Right atrium auricular region (tissue), 2 donors: ENCODE results near the gene SLC17A5. TPM values are rescaled to one million over a fixed set of nuclear protein-coding genes. Genes with fewer than 3 reads are reported as not detected.
"Not testable (repeated sequence)": the region's sequence is repeated elsewhere in the genome, so short reads cannot be mapped to it uniquely, and the experiment has no call there.

Source experiments
- DNase-seq: peaks from one replicate; pipeline ENCODE4 v3.0.0-alpha.2; 2019; ENCODE audit warnings: low spot score
- H3K27ac ChIP-seq, 2 donors: fragments of 200-600 bp; sonication (generic); 1 replicate in 1 of 2; 2 replicates in 1 of 2; pipeline ENCODE4 v1.5.1; 2016 to 2019
- H3K27me3 ChIP-seq, 2 donors: fragments of 200-600 bp; sonication (generic); one replicate each; pipeline versions ENCODE4 v1.5.1 to v1.6.0; 2017 to 2019
- H3K36me3 ChIP-seq: fragments of 200-600 bp; sonication (generic); one replicate; pipeline ENCODE4 v1.5.1; 2016
- H3K4me1 ChIP-seq, 2 donors: fragments of 200-600 bp; sonication (generic); one replicate each; pipeline versions ENCODE4 v1.5.1 to v1.6.0; 2017 to 2019
- H3K4me3 ChIP-seq, 2 donors: fragments of 200-600 bp; sonication (generic); 1 replicate in 1 of 2; 2 replicates in 1 of 2; pipeline ENCODE4 v1.5.1; 2017 to 2019; ENCODE audit warnings: mild to moderate bottlenecking in 1 of 2, moderate library complexity in 1 of 2
- H3K9me3 ChIP-seq, 2 donors: fragments of 200-600 bp; sonication (generic); one replicate each; pipeline ENCODE4 v1.5.1; 2019
- total RNA-seq, 2 donors: library from RNA; depleted of rRNA; stranded (reverse); fragments of >200 nt; gene quantifications; one replicate each; pipeline ENCODE4 v1.1.0, GENCODE V29; 2016
- TF ChIP-seq, protein P1 (sequence below), 2 donors: fragments of 200-600 bp; sonication (generic); IDR thresholded peaks; one replicate each; pipeline ENCODE4 v1.5.1; 2019; ENCODE audit warnings: antibody characterized with exemption in 2 of 2

The SLC17A5 gene
- total RNA-seq, 2 donors from 2014 or later, result 10.2 to 11.8 TPM

DNA sequence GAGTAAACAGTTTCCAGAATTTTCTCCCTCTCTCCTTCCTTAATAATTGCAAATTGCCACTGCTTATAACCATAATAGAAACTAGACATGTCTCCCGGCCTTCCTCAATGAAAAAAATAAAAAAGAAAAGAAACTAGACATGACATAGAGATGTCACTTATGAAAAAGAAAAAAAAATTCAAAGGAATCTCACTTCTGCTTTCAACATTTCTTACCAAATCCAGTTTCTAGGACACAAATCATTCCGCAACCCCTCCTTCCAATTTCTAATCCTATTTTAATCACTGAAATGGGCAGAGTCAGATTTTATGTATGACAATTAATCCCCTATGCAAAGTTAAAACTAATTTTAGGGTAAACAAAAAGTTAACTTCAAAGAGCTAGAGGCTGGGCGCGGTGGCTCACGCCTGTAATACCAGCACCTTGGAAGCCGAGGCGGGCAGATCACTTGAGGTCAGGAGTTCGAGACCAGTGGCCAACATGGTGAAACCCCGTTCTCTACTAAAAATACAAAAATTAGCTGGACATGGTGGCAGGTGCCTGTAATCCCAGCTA, 92.9 kb downstream of the SLC17A5 start:
- H3K27ac ChIP-seq, result no peak overlapping the region
- no peak for DNase-seq
- no peaks in the 10 kb centered on the region for H3K27me3 ChIP-seq
- no peaks in the 10 kb centered on the region for H3K4me1 ChIP-seq
- no peak overlapping the region for H3K4me3 ChIP-seq
- H3K9me3 ChIP-seq, result no peaks in the 10 kb centered on the region
- H3K36me3 ChIP-seq, result no peaks in the 10 kb centered on the region
- TF ChIP-seq, protein P1, sequence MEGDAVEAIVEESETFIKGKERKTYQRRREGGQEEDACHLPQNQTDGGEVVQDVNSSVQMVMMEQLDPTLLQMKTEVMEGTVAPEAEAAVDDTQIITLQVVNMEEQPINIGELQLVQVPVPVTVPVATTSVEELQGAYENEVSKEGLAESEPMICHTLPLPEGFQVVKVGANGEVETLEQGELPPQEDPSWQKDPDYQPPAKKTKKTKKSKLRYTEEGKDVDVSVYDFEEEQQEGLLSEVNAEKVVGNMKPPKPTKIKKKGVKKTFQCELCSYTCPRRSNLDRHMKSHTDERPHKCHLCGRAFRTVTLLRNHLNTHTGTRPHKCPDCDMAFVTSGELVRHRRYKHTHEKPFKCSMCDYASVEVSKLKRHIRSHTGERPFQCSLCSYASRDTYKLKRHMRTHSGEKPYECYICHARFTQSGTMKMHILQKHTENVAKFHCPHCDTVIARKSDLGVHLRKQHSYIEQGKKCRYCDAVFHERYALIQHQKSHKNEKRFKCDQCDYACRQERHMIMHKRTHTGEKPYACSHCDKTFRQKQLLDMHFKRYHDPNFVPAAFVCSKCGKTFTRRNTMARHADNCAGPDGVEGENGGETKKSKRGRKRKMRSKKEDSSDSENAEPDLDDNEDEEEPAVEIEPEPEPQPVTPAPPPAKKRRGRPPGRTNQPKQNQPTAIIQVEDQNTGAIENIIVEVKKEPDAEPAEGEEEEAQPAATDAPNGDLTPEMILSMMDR (IDR thresholded peaks at IDR 0.05), result no peak

DNA sequence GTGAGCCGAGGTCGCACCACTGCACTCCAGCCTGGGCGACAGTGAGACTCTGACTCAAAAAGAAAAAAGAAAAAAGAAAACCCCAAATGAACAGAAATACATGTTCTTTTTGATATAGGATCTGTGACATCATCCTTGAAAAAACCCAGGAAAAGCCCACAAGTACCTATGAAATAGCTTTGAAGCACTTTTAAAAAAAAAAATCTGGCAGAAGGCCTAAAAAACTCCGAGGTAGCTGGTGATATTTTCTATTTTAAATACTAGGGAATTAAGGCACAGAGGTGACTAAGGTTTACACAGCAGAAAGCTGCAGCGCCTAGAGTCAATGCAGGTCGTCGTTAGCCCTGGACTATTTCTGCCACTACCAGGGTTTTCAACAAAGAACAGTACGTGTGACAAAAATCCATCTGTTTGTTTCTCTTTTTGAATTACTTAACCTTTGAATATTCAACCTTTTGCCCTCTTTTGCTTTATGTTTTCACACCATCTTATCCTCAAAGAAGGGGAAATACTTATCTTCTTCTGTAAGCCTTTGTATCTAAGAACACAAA, 93.5 kb downstream of the SLC17A5 start:
- TF ChIP-seq, protein P1 (IDR thresholded peaks at IDR 0.05), result no peak
- Histone ChIP-seq H3K9me3 (no peaks in the 10 kb centered on the region), H3K4me3 (no peak overlapping the region), H3K27ac (no peak overlapping the region), H3K4me1 (no peaks in the 10 kb centered on the region), H3K27me3 (no peaks in the 10 kb centered on the region), H3K36me3 (no peaks in the 10 kb centered on the region)
- DNase-seq, result no peak

DNA sequence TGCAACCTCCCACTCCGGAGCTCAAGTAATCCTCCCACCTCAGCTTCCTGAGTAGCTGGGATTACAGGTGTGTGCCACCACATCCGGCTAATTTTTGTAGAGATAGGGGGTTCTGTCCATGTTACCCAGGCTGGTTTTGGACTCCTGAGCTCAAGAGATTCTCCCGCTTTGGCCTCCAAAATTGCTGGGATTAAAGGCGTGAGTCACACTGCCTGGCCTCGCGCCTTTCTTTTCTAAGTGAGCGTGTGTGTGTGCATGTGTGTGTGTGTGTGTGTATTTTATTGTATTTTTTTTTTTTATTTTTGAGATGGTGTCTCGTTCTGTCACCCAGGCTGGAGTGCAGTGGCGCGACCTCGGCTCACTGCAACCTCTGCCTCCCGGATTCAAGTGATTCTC, 94.4 kb downstream of the SLC17A5 start:
- not testable (repeated sequence) for DNase-seq, H3K4me3 ChIP-seq, H3K27ac ChIP-seq, H3K9me3 ChIP-seq, H3K36me3 ChIP-seq, H3K27me3 ChIP-seq, H3K4me1 ChIP-seq

GRCh38 chr6:73558624-73559398, 95.0 kb downstream of the SLC17A5 start:
- Histone ChIP-seq H3K4me1 (no peaks in the 10 kb centered on the region), H3K9me3 (no peaks in the 10 kb centered on the region), H3K4me3 (no peak overlapping the region), H3K27ac (no peak overlapping the region), H3K36me3 (no peaks in the 10 kb centered on the region), H3K27me3 (no peaks in the 10 kb centered on the region)
- no peak for DNase-seq
- TF ChIP-seq, protein P1 (IDR thresholded peaks at IDR 0.05), result no peak

DNA sequence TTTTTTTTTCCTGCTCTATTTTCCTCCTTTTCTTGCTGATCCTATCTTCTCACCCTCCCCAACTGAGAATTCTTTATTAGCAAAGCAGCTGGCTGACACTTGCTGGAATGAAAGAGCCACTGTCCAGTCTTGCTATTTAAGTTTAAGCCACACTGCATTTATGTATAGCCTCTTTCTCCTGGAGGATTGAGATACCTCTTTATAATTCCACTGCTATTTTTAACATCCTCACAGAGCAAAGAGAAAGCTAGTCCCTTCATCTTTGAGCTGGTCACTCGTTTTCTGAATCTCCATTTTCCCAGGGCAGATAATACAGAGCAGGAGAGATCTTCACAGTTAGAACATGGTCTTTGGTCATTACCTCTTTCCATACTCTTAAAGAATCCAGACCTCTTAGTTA, 97.0 kb downstream of the SLC17A5 start:
- TF ChIP-seq, protein P1 (IDR thresholded peaks at IDR 0.05), result no peak
- no peak overlapping the region for H3K27ac ChIP-seq
- H3K4me3 ChIP-seq, result no peak overlapping the region
- H3K4me1 ChIP-seq, result no peaks in the 10 kb centered on the region
- no peaks in the 10 kb centered on the region for H3K27me3 ChIP-seq
- H3K9me3 ChIP-seq, result no peaks in the 10 kb centered on the region
- H3K36me3 ChIP-seq, result no peaks in the 10 kb centered on the region
- DNase-seq, result no peak

GRCh38 chr6:73555380-73555949, 98.3 kb downstream of the SLC17A5 start:
- H3K27ac ChIP-seq, DNase-seq, H3K36me3 ChIP-seq, H3K4me3 ChIP-seq, H3K4me1 ChIP-seq, H3K27me3 ChIP-seq, H3K9me3 ChIP-seq: not testable (repeated sequence)

GRCh38 chr6:73551115-73551514, 102.7 kb downstream of the SLC17A5 start:
- not testable (repeated sequence) for H3K27me3 ChIP-seq, H3K27ac ChIP-seq, H3K36me3 ChIP-seq, DNase-seq, H3K4me1 ChIP-seq, H3K4me3 ChIP-seq, H3K9me3 ChIP-seq
